ENCODE results near the gene TNXB.
"Not testable (repeated sequence)": the region's sequence is repeated elsewhere in the genome, so short reads cannot be mapped to it uniquely, and the experiment has no call there.

Gene TNXB

DNA sequence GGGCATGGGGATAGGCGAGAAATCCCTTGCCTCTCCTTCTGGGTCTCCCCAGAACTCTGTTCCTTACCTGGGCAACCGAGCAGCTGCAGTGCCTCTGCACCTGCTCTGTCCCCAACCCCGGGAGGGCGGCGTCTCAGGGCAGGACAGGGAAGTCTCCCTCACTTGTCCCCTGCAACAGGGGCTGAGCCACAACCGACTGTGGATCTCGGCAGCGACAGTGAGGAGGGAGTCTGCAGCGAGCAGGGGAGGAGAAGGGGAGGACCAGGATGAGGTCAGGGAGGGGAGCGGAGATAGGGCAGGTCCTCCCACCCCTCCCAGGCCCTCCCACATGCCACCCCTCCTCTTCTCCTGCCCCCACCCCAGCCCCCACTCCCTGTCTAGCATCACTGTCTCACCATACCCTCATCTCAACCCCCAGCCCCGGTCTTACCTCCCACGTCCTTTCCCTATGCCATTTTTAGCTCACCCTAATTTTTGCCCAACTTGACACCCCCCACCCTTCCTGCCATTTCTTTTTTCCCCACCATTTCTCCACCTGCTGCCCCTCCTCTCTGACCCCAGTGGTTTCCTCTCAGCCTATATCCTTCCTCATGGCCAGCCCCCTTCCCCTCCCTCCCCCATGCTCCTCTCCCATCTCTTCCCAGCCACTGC, at the start of gene TNXB:
TSS of gene TNXB (minus strand) at position 225 of the 651 bp plus-strand sequence. CDS start 11,140 bp downstream, outside the sequence.
- in situ Hi-C loops (cut with MboI; ENCODE audit: low sequenced_read_pairs), result no loop called here

DNA sequence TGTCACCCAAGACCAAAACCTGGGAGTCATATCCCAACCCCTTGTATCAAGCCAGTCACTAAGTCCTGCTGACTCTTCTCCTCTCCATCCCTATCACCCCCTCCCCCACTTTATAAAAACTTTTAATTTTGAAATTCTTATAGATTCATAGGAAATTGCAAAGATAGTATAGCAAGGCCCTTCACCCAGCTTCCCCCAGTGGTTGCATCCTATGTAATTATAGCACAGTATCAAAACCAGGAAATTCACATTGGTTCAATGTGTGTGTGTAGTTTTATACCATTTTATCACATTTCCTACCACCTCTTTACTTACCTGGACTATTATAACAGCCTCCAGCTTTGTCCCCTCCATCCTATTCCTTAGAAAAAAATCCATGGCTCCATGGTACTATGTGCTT, 48.9 kb upstream of the TNXB start:
- in situ Hi-C loops (cut with MboI; ENCODE audit: low sequenced_read_pairs), result no loop called here

- in situ Hi-C loops (cut with MboI; ENCODE audit: low sequenced_read_pairs), result no loop called here
Measured at GRCh38 chr6:32156891-32157290, 47.8 kb upstream of the TNXB start.

GRCh38 chr6:32154514-32155161, 45.5 kb upstream of the TNXB start:
- in situ Hi-C loops (cut with MboI; ENCODE audit: low sequenced_read_pairs), result no loop called here

- in situ Hi-C loops (cut with MboI; ENCODE audit: low sequenced_read_pairs), result no loop called here
Measured at GRCh38 chr6:32153564-32154513, 44.7 kb upstream of the TNXB start, which contains the start of gene PPT2. TSS of gene PPT2 (plus strand) at chr6:32154141. CDS start at chr6:32154595, 454 bp downstream.

GRCh38 chr6:32152769-32153563, 43.8 kb upstream of the TNXB start:
- in situ Hi-C loops (cut with MboI; ENCODE audit: low sequenced_read_pairs), result no loop called here

GRCh38 chr6:32151863-32152768, 43.0 kb upstream of the TNXB start, which contains the start of gene PRRT1:
TSS of gene PRRT1 (minus strand) at chr6:32151939. CDS start at chr6:32151827, 112 bp downstream.
- in situ Hi-C loops (cut with MboI; ENCODE audit: low sequenced_read_pairs), result no loop called here

GRCh38 chr6:32151181-32151862, 42.2 kb upstream of the TNXB start:
- in situ Hi-C loops (cut with MboI; ENCODE audit: low sequenced_read_pairs), result no loop called here

- in situ Hi-C loops (cut with MboI; ENCODE audit: low sequenced_read_pairs), result no loop called here
Measured at GRCh38 chr6:32149932-32150870, 41.1 kb upstream of the TNXB start.

- in situ Hi-C loops (cut with MboI; ENCODE audit: low sequenced_read_pairs), result no loop called here
Measured at GRCh38 chr6:32149092-32149755, 40.1 kb upstream of the TNXB start.

GRCh38 chr6:32148289-32149091, 39.4 kb upstream of the TNXB start:
- in situ Hi-C loops (cut with MboI; ENCODE audit: low sequenced_read_pairs), result no loop called here

DNA sequence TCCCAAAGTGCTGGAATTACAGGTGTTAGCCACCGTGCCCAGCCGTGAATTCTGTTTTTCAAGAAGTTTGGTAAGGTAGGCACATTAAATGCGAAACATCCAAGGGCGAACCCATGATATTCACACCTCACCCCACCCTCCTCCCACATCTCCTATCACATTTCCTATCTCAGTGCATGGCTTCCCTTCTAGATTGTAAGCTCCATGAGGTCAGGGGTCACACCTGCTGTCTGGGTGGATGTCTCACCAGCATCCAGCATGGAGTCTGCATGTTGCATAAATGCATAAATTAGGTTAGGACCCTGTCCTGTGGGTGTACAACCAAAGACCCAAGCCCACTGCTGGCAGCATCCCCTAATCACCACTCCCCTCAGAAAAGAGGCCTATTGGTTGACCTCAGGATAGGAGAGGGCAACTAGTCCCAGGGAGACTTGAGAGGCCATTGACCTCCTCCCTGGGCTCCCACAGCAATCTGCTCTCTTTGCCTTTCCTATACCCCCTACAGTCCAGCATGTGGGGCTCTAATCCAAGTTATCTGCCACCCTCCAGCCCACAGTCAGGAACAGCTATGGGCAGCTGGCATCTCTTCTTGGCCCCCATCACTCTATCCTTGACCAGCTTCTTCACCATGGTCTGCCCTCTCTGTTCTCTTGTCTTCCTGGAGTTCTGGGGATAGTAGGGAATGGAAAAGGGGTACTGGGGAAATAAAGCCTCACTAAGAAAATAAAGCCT, 38.4 kb upstream of the TNXB start:
- in situ Hi-C loops (cut with MboI; ENCODE audit: low sequenced_read_pairs), result no loop called here

- in situ Hi-C loops (cut with MboI; ENCODE audit: low sequenced_read_pairs), result no loop called here
Measured at GRCh38 chr6:32146687-32147086, 37.5 kb upstream of the TNXB start.

DNA sequence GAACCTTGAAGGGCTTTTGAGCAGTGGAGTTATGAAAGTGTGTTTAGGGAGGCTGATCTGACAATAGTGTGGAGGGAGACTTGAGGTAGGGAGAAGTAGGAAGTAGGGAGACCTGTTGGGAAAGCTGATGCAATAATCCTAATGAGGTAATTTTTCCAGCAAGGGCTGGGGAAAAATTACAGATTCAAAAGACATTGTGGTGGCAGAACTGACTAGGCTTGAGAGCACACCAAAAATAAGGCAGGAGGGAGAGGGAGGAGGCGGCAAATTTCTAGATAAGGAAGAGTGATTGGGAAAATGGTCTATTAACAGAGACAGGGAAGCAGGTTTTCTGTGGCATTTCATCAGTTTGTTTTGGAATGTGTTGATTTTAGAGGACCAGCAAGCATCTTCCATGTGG, 37.1 kb upstream of the TNXB start:
- in situ Hi-C loops (cut with MboI; ENCODE audit: low sequenced_read_pairs), result no loop called here

DNA sequence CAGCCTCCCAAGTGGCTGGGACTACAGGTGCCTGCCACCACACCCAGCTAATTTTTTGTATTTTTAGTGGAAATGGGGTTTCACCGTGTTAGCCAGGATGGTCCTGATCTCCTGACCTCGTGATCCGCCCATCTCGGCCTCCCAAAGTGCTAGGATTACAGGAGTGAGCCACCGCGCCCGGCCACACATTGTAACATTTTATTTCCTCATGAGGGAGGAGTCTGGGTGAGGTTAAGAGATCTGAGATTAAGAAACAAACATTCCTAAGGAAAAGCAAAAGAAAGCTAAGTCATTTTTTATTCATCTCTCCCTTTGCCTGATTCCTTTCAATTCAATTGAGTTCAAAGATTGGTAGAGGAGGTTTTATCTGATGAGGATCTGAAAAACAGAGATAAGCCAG, 35.1 kb upstream of the TNXB start:
- in situ Hi-C loops (cut with MboI; ENCODE audit: low sequenced_read_pairs), result not testable (repeated sequence)

Measured in HL-60/S4 treated with phorbol 12-myristate 13-acetate at 8.2 ng/mL for 4 days and 3 days (cell line).